ENCODE measurements around the gene MLLT6. TPM values are rescaled to one million over a fixed set of nuclear protein-coding genes. Genes with fewer than 3 reads are reported as not detected.

MLLT6 gene
- total and polyA plus RNA-seq, 2 of the 13 experiments (the other 11 are each of a cell fraction or from before 2014, with no cell fraction given) = 50.7 to 69.5 TPM

GRCh38 chr17:38674014-38674748, 30.9 kb upstream of the MLLT6 start (continued):
- TF ChIP-seq ZXDC (CRISPR knock-in tag; IDR thresholded peaks at IDR 0.05) (no peak), BRCA1 (CRISPR knock-in tag; IDR thresholded peaks at IDR 0.05) (no peak), ZNF512B (CRISPR knock-in tag; IDR thresholded peaks at IDR 0.05; ENCODE audit: borderline replicate concordance) (no peak), TOPORS (CRISPR knock-in tag; IDR thresholded peaks at IDR 0.05) (no peak), ZSCAN5A (CRISPR knock-in tag; IDR thresholded peaks at IDR 0.05; ENCODE audit: borderline replicate concordance) (no peak), NFAT5 (CRISPR knock-in tag; IDR thresholded peaks at IDR 0.05) (no peak), DR1 (CRISPR knock-in tag; IDR thresholded peaks at IDR 0.05) (no peak), ZKSCAN5 (CRISPR knock-in tag; IDR thresholded peaks at IDR 0.05) (no peak), ZSCAN30 (CRISPR knock-in tag; IDR thresholded peaks at IDR 0.05) (no peak), NFATC3 (CRISPR knock-in tag; IDR thresholded peaks at IDR 0.05) (no peak), ZNF317 (CRISPR knock-in tag; IDR thresholded peaks at IDR 0.05) (no peak), ZNF382 (CRISPR knock-in tag; IDR thresholded peaks at IDR 0.05; ENCODE audit: borderline replicate concordance) (no peak), SOX5 (CRISPR knock-in tag; IDR thresholded peaks at IDR 0.05; ENCODE audit: borderline replicate concordance) (no peak), RBM22 (optimal IDR thresholded peaks at IDR 0.05; ENCODE audit: low read length) (no peak), ZNF121 (CRISPR knock-in tag; IDR thresholded peaks at IDR 0.05) (no peak), RELA (CRISPR knock-in tag; IDR thresholded peaks at IDR 0.05) (no peak; the same call in 1 of the 2 replicates), SRSF1 (optimal IDR thresholded peaks at IDR 0.05; ENCODE audit: low read depth, low read length) (no peak)

Data from HepG2 (cell line).